Keratinocyte (primary cell): ENCODE measurements around the gene MAP3K4. TPM values are rescaled to one million over a fixed set of nuclear protein-coding genes. Genes with fewer than 3 reads are reported as not detected.

Experiments
- DNase-seq: peaks from one replicate; pipeline ENCODE4 v3.0.0-alpha.2; 2011; ENCODE audit warnings: low read depth, missing footprints, low spot score
- FAIRE-seq: peaks from 2 replicates; lab custom pipeline; 2011; peaks lifted over from hg19 to GRCh38; lab: Jason Lieb, UNC
- H2AFZ ChIP-seq: 2 replicates; pipeline ENCODE4 v1.6.0; 2012; ENCODE audit warnings: low read length, control low read depth, inconsistent platforms; ENCODE audit not compliant: control insufficient read depth
- H3K27ac ChIP-seq: 2 replicates; pipeline ENCODE4 v1.5.1; 2011; ENCODE audit warnings: low read length; ENCODE audit not compliant: control insufficient read depth, insufficient read depth
- H3K27me3 ChIP-seq: 3 replicates; pipeline ENCODE4 v1.6.0; 2011; ENCODE audit warnings: low read length; ENCODE audit not compliant: control insufficient read depth, insufficient read depth; ENCODE audit errors: extremely low read depth
- H3K36me3 ChIP-seq, 2 experiments: 2 replicates in 1 of 2; 3 replicates in 1 of 2; pipeline ENCODE4 v1.5.1; 2011; ENCODE audit warnings: low read length in 2 of 2, mild to moderate bottlenecking in 1 of 2; ENCODE audit not compliant: control insufficient read depth in 2 of 2, insufficient read depth in 2 of 2; ENCODE audit errors: extremely low read depth in 1 of 2
- H3K4me1 ChIP-seq: 3 replicates; pipeline ENCODE4 v1.5.1; 2011; ENCODE audit warnings: low read length; ENCODE audit not compliant: control insufficient read depth, insufficient read depth; ENCODE audit errors: extremely low read depth
- H3K4me2 ChIP-seq: 3 replicates; pipeline ENCODE4 v1.6.0; 2011; ENCODE audit warnings: low read depth, low read length; ENCODE audit not compliant: control insufficient read depth, insufficient read depth; ENCODE audit errors: extremely low read depth
- H3K4me3 ChIP-seq, 3 experiments: fragments of 200-600 bp in 1 of 3; sonication (generic) in 1 of 3; 2 replicates in 2 of 3; 3 replicates in 1 of 3; pipeline ENCODE4 v1.5.1; 2011 to 2016; ENCODE audit warnings: low read length in 3 of 3, mild to moderate bottlenecking in 3 of 3, control low read depth in 2 of 3, inconsistent platforms in 1 of 3, low read depth in 1 of 3, mixed read lengths in 1 of 3, mixed run types in 1 of 3, moderate library complexity in 1 of 3; ENCODE audit not compliant: control insufficient read depth in 2 of 3, insufficient read depth in 2 of 3; ENCODE audit errors: extremely low read depth in 1 of 3
- H3K79me2 ChIP-seq: 2 replicates; pipeline ENCODE4 v1.6.0; 2012; ENCODE audit warnings: low read length; ENCODE audit not compliant: control insufficient read depth, insufficient read depth
- H3K9ac ChIP-seq: 3 replicates; pipeline ENCODE4 v1.6.0; 2011; ENCODE audit warnings: low read length; ENCODE audit not compliant: control insufficient read depth, insufficient read depth; ENCODE audit errors: extremely low read depth
- H3K9me1 ChIP-seq: 3 replicates; pipeline ENCODE4 v1.6.0; 2011; ENCODE audit warnings: low read length; ENCODE audit not compliant: control insufficient read depth, insufficient read depth; ENCODE audit errors: extremely low read depth
- H3K9me3 ChIP-seq: 2 replicates; pipeline ENCODE4 v1.5.1; 2012; ENCODE audit warnings: low read depth, low read length; ENCODE audit not compliant: control insufficient read depth
- H4K20me1 ChIP-seq: 3 replicates; pipeline ENCODE4 v1.6.0; 2011; ENCODE audit warnings: low read length; ENCODE audit not compliant: control insufficient read depth, insufficient read depth; ENCODE audit errors: extremely low read depth
- EZH2 ChIP-seq: IDR thresholded peaks from one replicate; pipeline ENCODE4 v1.6.1; 2012; ENCODE audit warnings: inconsistent platforms, mild to moderate bottlenecking, low read length, moderate library complexity
- dilution Hi-C: fragments of 300-500 bp; cut with MboI; formaldehyde crosslinking; loops from one replicate; pipeline ENCODE4 v1.7.0; 2020; ENCODE audit warnings: low sequenced_read_pairs; ENCODE audit not compliant: extremely low pct_ligation_motif_present
- polyA plus RNA-seq, 5 experiments: library from polyadenylated mRNA; depleted of rRNA in 3 of 5; stranded (reverse) in 3 of 5; stranded (forward) in 1 of 5; unstranded in 1 of 5; fragments of >200 nt; gene quantifications; 1 replicate in 1 of 5; 2 replicates in 3 of 5; 3 replicates in 1 of 5; pipeline versions ENCODE4 v1.2.1 to v1.2.3, GENCODE V29; 2011 to 2012; ENCODE audit warnings: missing spikeins in 2 of 5, low read depth in 1 of 5, low replicate concordance in 1 of 5
- TF ChIP-seq, protein P1 (sequence below), 3 experiments: IDR thresholded peaks in 1 of 3; conservative IDR thresholded peaks in 1 of 3; optimal IDR thresholded peaks in 1 of 3; 2 replicates in 2 of 3; 3 replicates in 1 of 3; pipeline versions ENCODE3 to v1.5.1; 2011; ENCODE audit warnings: low read length in 3 of 3, mild to moderate bottlenecking in 3 of 3, moderate library complexity in 2 of 3, control low read depth in 1 of 3, inconsistent platforms in 1 of 3; ENCODE audit not compliant: insufficient read depth in 2 of 3; ENCODE audit errors: extremely low read depth in 1 of 3

MAP3K4 gene
- polyA plus RNA-seq, 1 donor (not counting 4 experiments of a cell fraction or from before 2014, with no cell fraction given): 12.8 TPM

GRCh38 chr6:161080263-161080970 is 88.8 kb downstream of the MAP3K4 start:
- Histone ChIP-seq H3K4me1 (peaks cover 3% of the 10 kb centered on the region), H3K4me3 (no peak overlapping the region), H3K9me3 (no peaks in the 10 kb centered on the region), H3K27ac (no peak overlapping the region), H3K9me1 (no peaks in the 10 kb centered on the region), H3K9ac (no peak overlapping the region), H3K27me3 (no peaks in the 10 kb centered on the region), H4K20me1 (no peaks in the 10 kb centered on the region), H2AFZ (no peak overlapping the region), H3K4me2 (no peak overlapping the region), H3K36me3 (peaks cover 13 to 25% of the 10 kb centered on the region in 2 experiments), H3K79me2 (no peaks in the 10 kb centered on the region)
- DNase-seq (no peak), FAIRE-seq (no peak)
- dilution Hi-C loops: no loop called here
- no peak for TF ChIP-seq EZH2
- TF ChIP-seq, protein P1, sequence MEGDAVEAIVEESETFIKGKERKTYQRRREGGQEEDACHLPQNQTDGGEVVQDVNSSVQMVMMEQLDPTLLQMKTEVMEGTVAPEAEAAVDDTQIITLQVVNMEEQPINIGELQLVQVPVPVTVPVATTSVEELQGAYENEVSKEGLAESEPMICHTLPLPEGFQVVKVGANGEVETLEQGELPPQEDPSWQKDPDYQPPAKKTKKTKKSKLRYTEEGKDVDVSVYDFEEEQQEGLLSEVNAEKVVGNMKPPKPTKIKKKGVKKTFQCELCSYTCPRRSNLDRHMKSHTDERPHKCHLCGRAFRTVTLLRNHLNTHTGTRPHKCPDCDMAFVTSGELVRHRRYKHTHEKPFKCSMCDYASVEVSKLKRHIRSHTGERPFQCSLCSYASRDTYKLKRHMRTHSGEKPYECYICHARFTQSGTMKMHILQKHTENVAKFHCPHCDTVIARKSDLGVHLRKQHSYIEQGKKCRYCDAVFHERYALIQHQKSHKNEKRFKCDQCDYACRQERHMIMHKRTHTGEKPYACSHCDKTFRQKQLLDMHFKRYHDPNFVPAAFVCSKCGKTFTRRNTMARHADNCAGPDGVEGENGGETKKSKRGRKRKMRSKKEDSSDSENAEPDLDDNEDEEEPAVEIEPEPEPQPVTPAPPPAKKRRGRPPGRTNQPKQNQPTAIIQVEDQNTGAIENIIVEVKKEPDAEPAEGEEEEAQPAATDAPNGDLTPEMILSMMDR (optimal IDR thresholded peaks at IDR 0.05 in 1 of 3, IDR thresholded peaks at IDR 0.05 in 1 of 3, conservative IDR thresholded peaks at IDR 0.05 in 1 of 3; ENCODE audit: extremely low read depth in 1 of 3, insufficient read depth in 2 of 3, low read length in 3 of 3): no peak

GRCh38 chr6:161082215-161082614 is 90.6 kb downstream of the MAP3K4 start:
- Histone ChIP-seq H2AFZ (no peak overlapping the region), H3K79me2 (no peaks in the 10 kb centered on the region), H4K20me1 (no peaks in the 10 kb centered on the region), H3K9me3 (no peaks in the 10 kb centered on the region), H3K36me3 (peaks cover 14 to 28% of the 10 kb centered on the region in 2 experiments), H3K27ac (no peak overlapping the region), H3K4me1 (peaks cover 3% of the 10 kb centered on the region), H3K4me2 (no peak overlapping the region), H3K4me3 (no peak overlapping the region), H3K9ac (no peak overlapping the region), H3K9me1 (no peaks in the 10 kb centered on the region), H3K27me3 (no peaks in the 10 kb centered on the region)
- FAIRE-seq (no peak), DNase-seq (no peak)
- TF ChIP-seq, protein P1 (optimal IDR thresholded peaks at IDR 0.05 in 1 of 3, IDR thresholded peaks at IDR 0.05 in 1 of 3, conservative IDR thresholded peaks at IDR 0.05 in 1 of 3; ENCODE audit: extremely low read depth in 1 of 3, insufficient read depth in 2 of 3, low read length in 3 of 3): no peak
- TF ChIP-seq EZH2: no peak
- dilution Hi-C loops: no loop called here
